ACC112 (cell line): Measurements from ENCODE around the gene PDLIM5.
A peak's percentile ranks its signal among the peaks of the same experiment; 100 is the strongest.
"Not testable (repeated sequence)": the region's sequence is repeated elsewhere in the genome, so short reads cannot be mapped to it uniquely, and the experiment has no call there.

Experiments
- H2AFZ ChIP-seq: fragments of 200-600 bp; sonication (generic); one replicate; pipeline ENCODE4 v1.6.0; 2017; ENCODE audit warnings: antibody characterized with exemption, low read length; ENCODE audit not compliant: unreplicated experiment
- H3K27ac ChIP-seq: fragments of 200-600 bp; sonication (generic); 2 replicates; pipeline ENCODE4 v1.5.1; 2014; ENCODE audit warnings: low read depth, mild to moderate bottlenecking, antibody characterized with exemption, low read length, moderate library complexity
- H3K27me3 ChIP-seq: fragments of 200-600 bp; sonication (generic); 2 replicates; pipeline ENCODE4 v1.6.1; 2014; ENCODE audit warnings: mild to moderate bottlenecking, antibody characterized with exemption, low read length, moderate library complexity, mixed read lengths; ENCODE audit not compliant: insufficient read depth
- H3K36me3 ChIP-seq: fragments of 200-600 bp; sonication (generic); 2 replicates; pipeline ENCODE4 v1.6.1; 2016; ENCODE audit warnings: mild to moderate bottlenecking, antibody characterized with exemption, low read length, moderate library complexity, mixed read lengths; ENCODE audit not compliant: insufficient read depth
- H3K4me1 ChIP-seq: fragments of 200-600 bp; sonication (generic); one replicate; pipeline ENCODE4 v1.6.1; 2016; ENCODE audit warnings: low read length, mixed read lengths; ENCODE audit not compliant: insufficient read depth, unreplicated experiment, control insufficient read depth
- H3K4me3 ChIP-seq: fragments of 200-600 bp; sonication (generic); 2 replicates; pipeline ENCODE4 v1.5.1; 2014; ENCODE audit warnings: mild to moderate bottlenecking, low read depth, low read length
- H3K79me2 ChIP-seq: fragments of 200-600 bp; sonication (generic); one replicate; pipeline ENCODE4 v1.6.0; 2016; ENCODE audit warnings: low read length; ENCODE audit not compliant: control insufficient read depth, unreplicated experiment, insufficient read depth

The PDLIM5 gene

GRCh38 chr4:94550851-94551250, 99.1 kb downstream of the PDLIM5 start:
- Histone ChIP-seq H3K79me2 (peaks cover 49% of the 10 kb centered on the region), H3K36me3 (peaks cover 11% of the 10 kb centered on the region)

GRCh38 chr4:94551643-94552564, 100.2 kb downstream of the PDLIM5 start:
- no peak overlapping the region for H3K4me3 ChIP-seq
- H3K4me1 ChIP-seq = peaks cover 29% of the 10 kb centered on the region
- no peak overlapping the region for H2AFZ ChIP-seq
- H3K79me2 ChIP-seq = peaks cover 43% of the 10 kb centered on the region
- H3K36me3 ChIP-seq = peaks cover 9% of the 10 kb centered on the region
- peak overlapping the region; percentile 17 for H3K27ac ChIP-seq
- no peaks in the 10 kb centered on the region for H3K27me3 ChIP-seq

More at GRCh38 chr4:94550851-94551250, 99.1 kb downstream of the PDLIM5 start:
- H3K4me3 ChIP-seq = no peak overlapping the region
- H3K27me3 ChIP-seq = no peaks in the 10 kb centered on the region
- H3K4me1 ChIP-seq = peaks cover 33% of the 10 kb centered on the region
- H2AFZ ChIP-seq = no peak overlapping the region
- no peak overlapping the region for H3K27ac ChIP-seq

DNA sequence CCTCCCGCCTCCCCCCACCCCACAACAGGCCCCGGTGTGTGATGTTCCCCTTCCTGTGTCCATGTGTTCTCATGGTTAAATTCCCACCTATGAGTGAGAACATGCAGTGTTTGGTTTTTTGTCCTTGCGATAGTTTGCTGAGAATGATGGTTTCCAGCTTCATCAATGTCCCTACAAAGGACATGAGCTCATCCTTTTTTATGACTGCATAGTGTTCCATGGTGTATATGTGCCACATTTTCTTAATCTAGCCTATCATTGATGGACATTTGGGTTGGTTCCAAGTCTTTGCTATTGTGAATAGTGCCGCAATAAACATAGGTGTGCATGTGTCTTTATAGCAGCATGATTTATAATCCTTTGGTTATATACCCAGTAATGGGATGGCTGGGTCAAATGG, 104.3 kb downstream of the PDLIM5 start:
- H3K79me2 ChIP-seq = peaks cover 38% of the 10 kb centered on the region

DNA sequence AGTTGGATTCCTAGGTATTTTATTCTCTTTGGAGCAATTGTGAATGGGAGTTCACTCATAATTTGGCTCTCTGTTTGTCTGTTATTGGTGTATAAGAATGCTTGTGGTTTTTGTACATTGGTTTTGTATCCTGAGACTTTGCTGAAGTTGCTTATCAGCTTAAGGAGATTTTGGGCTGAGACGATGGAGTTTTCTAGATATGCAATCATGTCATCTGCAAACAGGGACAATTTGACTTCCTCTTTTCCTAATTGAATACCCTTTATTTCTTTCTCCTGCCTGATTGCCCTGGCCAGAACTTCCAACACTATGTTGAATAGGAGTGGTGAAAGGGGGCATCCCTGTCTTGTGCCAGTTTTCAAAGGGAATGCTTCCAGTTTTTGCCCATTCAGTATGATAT, 105.9 kb downstream of the PDLIM5 start:
- Histone ChIP-seq H3K4me1 (peaks cover 41% of the 10 kb centered on the region), H3K79me2 (peaks cover 38% of the 10 kb centered on the region)
- not testable (repeated sequence) for H2AFZ ChIP-seq, H3K27ac ChIP-seq, H3K27me3 ChIP-seq, H3K4me3 ChIP-seq, H3K36me3 ChIP-seq

More for the DNA sequence above, 104.3 kb downstream of the PDLIM5 start:
- H3K27ac ChIP-seq, H2AFZ ChIP-seq, H3K36me3 ChIP-seq, H3K27me3 ChIP-seq, H3K4me3 ChIP-seq: not testable (repeated sequence)
- peaks cover 35% of the 10 kb centered on the region for H3K4me1 ChIP-seq

GRCh38 chr4:94558392-94558904, 106.7 kb downstream of the PDLIM5 start:
- Histone ChIP-seq H3K36me3 (peaks cover 3% of the 10 kb centered on the region; the same call in 1 of the 2 replicates), H3K4me3 (no peak overlapping the region), H2AFZ (no peak overlapping the region), H3K79me2 (peaks cover 42% of the 10 kb centered on the region), H3K27me3 (no peaks in the 10 kb centered on the region), H3K4me1 (peaks cover 49% of the 10 kb centered on the region), H3K27ac (peak overlapping the region; percentile 90)

DNA sequence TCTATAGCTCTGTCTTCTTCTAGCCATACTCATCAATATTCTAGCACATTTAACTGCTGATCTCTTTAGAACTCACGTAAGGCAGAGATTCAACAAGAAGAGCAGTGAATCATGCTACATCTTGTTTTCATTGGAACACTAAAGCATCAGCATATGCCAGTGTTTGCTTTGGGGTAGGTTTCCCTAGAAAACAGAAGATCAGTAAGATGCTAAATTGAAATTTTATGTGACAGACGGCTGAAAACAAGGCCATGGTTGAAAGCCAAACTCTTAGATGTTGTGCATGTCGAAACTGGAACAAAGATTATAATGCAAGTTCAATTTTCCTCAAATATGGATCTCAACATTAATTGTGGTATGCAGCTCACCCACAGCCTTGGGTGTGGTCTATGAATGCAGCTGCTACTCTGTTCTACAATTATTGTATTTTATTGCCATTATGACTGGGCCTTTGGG, 107.6 kb downstream of the PDLIM5 start:
- Histone ChIP-seq H3K36me3 (peaks cover 3% of the 10 kb centered on the region; the same call in 1 of the 2 replicates), H3K4me1 (peaks cover 52% of the 10 kb centered on the region), H3K27ac (peak overlapping the region; percentile 90), H3K79me2 (peaks cover 48% of the 10 kb centered on the region), H2AFZ (no peak overlapping the region), H3K4me3 (peak overlapping the region; percentile 40), H3K27me3 (no peaks in the 10 kb centered on the region)

DNA sequence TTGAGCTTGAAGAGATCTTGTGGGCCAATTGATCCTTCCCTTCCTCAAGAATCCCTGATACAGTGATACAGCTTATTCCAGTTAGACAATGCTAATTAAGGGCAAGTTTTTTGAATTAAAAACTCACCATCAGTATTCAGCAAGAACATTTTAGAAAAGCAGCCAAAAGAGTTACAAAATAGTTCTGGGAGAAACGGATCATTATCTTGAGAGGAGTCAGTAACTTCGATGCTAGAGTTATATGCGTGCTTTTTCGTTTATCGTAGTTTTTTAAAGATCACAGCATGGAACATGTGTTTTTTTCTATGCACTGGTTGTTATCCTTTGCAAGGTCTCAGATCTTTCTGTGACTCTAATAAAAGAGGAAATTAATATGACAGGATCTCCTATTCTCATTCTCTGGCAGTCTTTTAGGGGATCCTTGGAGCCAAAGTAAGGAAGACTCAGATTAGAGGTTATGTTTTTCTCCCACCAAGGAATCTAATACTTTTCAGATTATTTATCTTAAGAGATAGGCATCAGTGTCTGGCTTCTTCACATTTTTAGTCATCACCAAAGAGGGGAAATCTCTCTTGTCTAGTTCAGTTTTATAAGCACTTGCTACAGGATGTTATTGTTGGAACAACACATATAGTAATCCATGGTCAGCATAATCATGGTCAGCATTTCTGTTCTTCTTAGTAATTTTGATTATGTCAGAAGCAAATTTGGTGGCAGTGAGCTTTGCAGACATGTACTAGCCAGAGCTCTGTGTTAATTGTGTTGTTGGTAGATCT, 109.7 kb downstream of the PDLIM5 start:
- Histone ChIP-seq H3K4me3 (peak overlapping the region; percentile 60), H3K4me1 (peaks cover 52% of the 10 kb centered on the region), H2AFZ (peak overlapping the region; percentile 64), H3K27me3 (no peaks in the 10 kb centered on the region), H3K27ac (peak overlapping the region; percentile 90), H3K36me3 (no peaks in the 10 kb centered on the region; the same call in 1 of the 2 replicates), H3K79me2 (peaks cover 60% of the 10 kb centered on the region)

- H2AFZ ChIP-seq = no peak overlapping the region
- H3K4me3 ChIP-seq = no peak overlapping the region
- peak overlapping the region; percentile 90 for H3K27ac ChIP-seq
- no peaks in the 10 kb centered on the region; the same call in 1 of the 2 replicates for H3K36me3 ChIP-seq
- H3K4me1 ChIP-seq = peaks cover 54% of the 10 kb centered on the region
- no peaks in the 10 kb centered on the region for H3K27me3 ChIP-seq
- peaks cover 65% of the 10 kb centered on the region for H3K79me2 ChIP-seq
These were observed 110.5 kb downstream of the PDLIM5 start for GRCh38 chr4:94562285-94562684.

GRCh38 chr4:94564252-94564651, 112.5 kb downstream of the PDLIM5 start:
- no peak overlapping the region for H3K4me3 ChIP-seq
- peaks cover 67% of the 10 kb centered on the region for H3K79me2 ChIP-seq
- no peaks in the 10 kb centered on the region for H3K27me3 ChIP-seq
- H3K36me3 ChIP-seq = no peaks in the 10 kb centered on the region; the same call in 1 of the 2 replicates
- H2AFZ ChIP-seq = no peak overlapping the region
- peaks cover 47% of the 10 kb centered on the region for H3K4me1 ChIP-seq
- H3K27ac ChIP-seq = no peak overlapping the region

GRCh38 chr4:94566420-94566819, 114.7 kb downstream of the PDLIM5 start:
- Histone ChIP-seq H3K79me2 (peaks cover 57% of the 10 kb centered on the region), H3K4me1 (peaks cover 28% of the 10 kb centered on the region), H3K4me3 (no peak overlapping the region), H3K27ac (no peak overlapping the region), H3K36me3 (no peaks in the 10 kb centered on the region), H3K27me3 (no peaks in the 10 kb centered on the region), H2AFZ (no peak overlapping the region)
